PC-9 (cell line): ENCODE data around the gene NCBP1. TPM values are rescaled to one million over a fixed set of nuclear protein-coding genes. Genes with fewer than 3 reads are reported as not detected.

Experiments
- BruUV-seq: library from RNA; stranded (reverse); fragments of 400-500 nt; replicated peaks from 2 replicates; lab custom pipeline; 2021; lab: Mats Ljungman, UMichigan
- CTCF ChIA-PET: fragments of 300-600 bp; sonication (Branson Sonifier 250); formaldehyde crosslinking; loops from one replicate; lab custom pipeline; 2022; ENCODE audit warnings: antibody characterized with exemption; lab: Charles Lee
- POLR2A ChIA-PET: fragments of 300-600 bp; sonication (Branson Sonifier 250); formaldehyde crosslinking; loops from one replicate; lab custom pipeline; 2022; ENCODE audit warnings: antibody characterized with exemption; ENCODE audit not compliant: unreplicated experiment; lab: Charles Lee
- DNase-seq, 2 experiments: peaks; one replicate each; pipeline versions ENCODE4 v3.0.0 to v3.0.0-alpha.2; 2015 to 2022; ENCODE audit warnings: mixed read lengths in 1 of 2
- H2AFZ ChIP-seq: fragments of 200-600 bp; sonication (generic); 2 replicates; pipeline ENCODE4 v1.8.1; 2017; ENCODE audit warnings: antibody characterized with exemption
- H3F3A ChIP-seq: fragments of 200-600 bp; sonication (generic); 2 replicates; pipeline ENCODE4 v1.8.1; 2017; ENCODE audit warnings: antibody characterized with exemption, mild to moderate bottlenecking, low read depth; ENCODE audit not compliant: insufficient read depth
- H3K27ac ChIP-seq: fragments of 200-600 bp; sonication (generic); 2 replicates; pipeline ENCODE4 v1.6.1; 2016; ENCODE audit warnings: mixed run types
- H3K27me3 ChIP-seq: fragments of 200-600 bp; sonication (generic); 2 replicates; pipeline ENCODE4 v1.6.1; 2016; ENCODE audit warnings: low read depth, mixed run types; ENCODE audit not compliant: insufficient read depth
- H3K36me3 ChIP-seq: fragments of 200-600 bp; sonication (generic); 2 replicates; pipeline ENCODE4 v1.6.1; 2016; ENCODE audit warnings: low read depth, mixed run types
- H3K4me1 ChIP-seq: fragments of 200-600 bp; sonication (generic); replicated peaks from 2 replicates; pipeline ENCODE4 v1.6.1; 2016; ENCODE audit warnings: mixed run types; ENCODE audit not compliant: insufficient read depth
- H3K4me2 ChIP-seq: fragments of 200-600 bp; sonication (generic); 2 replicates; pipeline ENCODE4 v1.6.1; 2017; ENCODE audit warnings: mixed run types
- H3K4me3 ChIP-seq: fragments of 200-600 bp; sonication (generic); 2 replicates; pipeline ENCODE4 v1.6.1; 2016; ENCODE audit warnings: mixed run types
- H3K79me2 ChIP-seq: fragments of 200-600 bp; sonication (generic); 2 replicates; pipeline ENCODE4 v1.6.1; 2017; ENCODE audit warnings: low read depth, mixed run types
- H3K9me2 ChIP-seq: fragments of 200-600 bp; sonication (generic); 2 replicates; pipeline ENCODE4 v1.8.1; 2017; ENCODE audit warnings: mild to moderate bottlenecking; ENCODE audit not compliant: insufficient read depth
- H3K9me3 ChIP-seq: fragments of 200-600 bp; sonication (generic); 2 replicates; pipeline ENCODE4 v1.8.1; 2016; ENCODE audit warnings: low read depth; ENCODE audit not compliant: insufficient read depth
- H4K20me1 ChIP-seq: fragments of 200-600 bp; sonication (generic); 2 replicates; pipeline ENCODE4 v1.8.1; 2017; ENCODE audit not compliant: insufficient read depth
- CTCF ChIP-seq: fragments of 200-600 bp; sonication (generic); conservative IDR thresholded peaks from 2 replicates; pipeline ENCODE4 v1.6.1; 2017; ENCODE audit warnings: mixed run types, antibody characterized with exemption, mild to moderate bottlenecking, moderate library complexity
- EZH2 ChIP-seq: fragments of 200-600 bp; sonication (generic); IDR thresholded peaks from 2 replicates; pipeline ENCODE4 v1.8.0; 2017; ENCODE audit warnings: antibody characterized with exemption, low read depth
- intact Hi-C: fragments of 100-400 bp; cut with micrococcal nuclease; formaldehyde crosslinking; loops from one replicate; pipeline ENCODE4 v1.10.0; 2022; ENCODE audit not compliant: unreplicated experiment
- total RNA-seq: library from RNA; stranded (reverse); gene quantifications from 2 replicates; pipeline ENCODE4 v1.2.3, GENCODE V29; 2021

Gene NCBP1
- total RNA-seq, 1 experiment from 2014 or later, result 40.2 TPM

- peaks cover 73% of the 10 kb centered on the region for H3K79me2 ChIP-seq
- H3F3A ChIP-seq, result peaks cover 13% of the 10 kb centered on the region; the same call in 1 of the 2 replicates
- H3K9me2 ChIP-seq, result no peaks in the 10 kb centered on the region
- H4K20me1 ChIP-seq, result peaks cover 52% of the 10 kb centered on the region
- H3K27me3 ChIP-seq, result no peaks in the 10 kb centered on the region
- peaks cover 25% of the 10 kb centered on the region for H3K4me1 ChIP-seq
- BruUV-seq, result no TSS peak
- H3K36me3 ChIP-seq, result peaks cover 25% of the 10 kb centered on the region
- intact Hi-C loops, result no loop called here
- ChIA-PET POLR2A (interaction anchor here (0.6 kb wide), 1 partner anchor 771 kb away, joined by 4 read pairs; no protein-coding TSS in a partner anchor), CTCF (no interaction called here)
- no peak overlapping the region for H3K4me3 ChIP-seq
- DNase-seq, result no peak
- no peak overlapping the region for H3K27ac ChIP-seq
- no peak overlapping the region for H2AFZ ChIP-seq
- no peak overlapping the region for H3K4me2 ChIP-seq
- TF ChIP-seq EZH2 (no peak), CTCF (no peak)
- no peaks in the 10 kb centered on the region for H3K9me3 ChIP-seq
These were observed 5.0 kb downstream of the NCBP1 start for GRCh38 chr9:97638666-97639065.

GRCh38 chr9:97640325-97640724 is 6.7 kb downstream of the NCBP1 start:
- peaks cover 57% of the 10 kb centered on the region for H3K79me2 ChIP-seq
- CTCF ChIA-PET, result interaction anchor here (0.6 kb wide), 1 partner anchor 29 kb away, joined by 5 read pairs; no protein-coding TSS in a partner anchor
- peaks cover 16% of the 10 kb centered on the region for H3K4me1 ChIP-seq
- H3K4me2 ChIP-seq, result no peak overlapping the region
- H3K9me3 ChIP-seq, result no peaks in the 10 kb centered on the region
- POLR2A ChIA-PET, result interaction anchor here (0.6 kb wide), 1 partner anchor 238 kb away, joined by 4 read pairs; no protein-coding TSS in a partner anchor
- no peaks in the 10 kb centered on the region for H3K9me2 ChIP-seq
- H3K27ac ChIP-seq, result no peak overlapping the region
- no peak overlapping the region for H3K4me3 ChIP-seq
- TF ChIP-seq CTCF (no peak), EZH2 (no peak)
- H2AFZ ChIP-seq, result no peak overlapping the region
- no peak for DNase-seq
- H3K27me3 ChIP-seq, result no peaks in the 10 kb centered on the region
- peaks cover 37% of the 10 kb centered on the region for H3K36me3 ChIP-seq
- peaks cover 43% of the 10 kb centered on the region for H4K20me1 ChIP-seq
- BruUV-seq, result no TSS peak
- peaks cover 11% of the 10 kb centered on the region; the same call in 1 of the 2 replicates for H3F3A ChIP-seq
- intact Hi-C loops, result no loop called here

- TF ChIP-seq EZH2, result no peak
- no peak for TF ChIP-seq CTCF
- Histone ChIP-seq H3K9me3 (no peaks in the 10 kb centered on the region), H3F3A (peaks cover 13% of the 10 kb centered on the region; the same call in 1 of the 2 replicates), H3K4me2 (no peak overlapping the region), H3K27ac (no peak overlapping the region), H3K4me3 (no peak overlapping the region), H3K79me2 (peaks cover 5% of the 10 kb centered on the region; the same call in 1 of the 2 replicates), H3K36me3 (peaks cover 62% of the 10 kb centered on the region), H4K20me1 (peaks cover 5% of the 10 kb centered on the region; the same call in 1 of the 2 replicates), H2AFZ (no peak overlapping the region), H3K4me1 (no peaks in the 10 kb centered on the region), H3K27me3 (no peaks in the 10 kb centered on the region), H3K9me2 (no peaks in the 10 kb centered on the region)
- intact Hi-C loops, result no loop called here
- POLR2A ChIA-PET, result interaction anchor here (0.6 kb wide), 2 partner anchors 15 to 1459 kb away, joined by 5 to 7 read pairs; partner anchors contain the start of gene TGFBR1
- DNase-seq, result no peak
- CTCF ChIA-PET, result interaction anchor here (0.6 kb wide), 2 partner anchors 408 to 1219 kb away, joined by 4 to 6 read pairs; no protein-coding TSS in a partner anchor
- BruUV-seq, result no TSS peak
These were observed 12.1 kb downstream of the NCBP1 start for GRCh38 chr9:97645720-97646119.
